GM12801 (cell line): Measurements from ENCODE around the gene BAHCC1.

Experiments
- TF ChIP-seq, protein P1 (sequence below): IDR thresholded peaks from one replicate; pipeline ENCODE4 v1.5.1; 2011; ENCODE audit warnings: control low read depth; ENCODE audit not compliant: insufficient read length; ENCODE audit errors: extremely low read depth

Gene BAHCC1

DNA sequence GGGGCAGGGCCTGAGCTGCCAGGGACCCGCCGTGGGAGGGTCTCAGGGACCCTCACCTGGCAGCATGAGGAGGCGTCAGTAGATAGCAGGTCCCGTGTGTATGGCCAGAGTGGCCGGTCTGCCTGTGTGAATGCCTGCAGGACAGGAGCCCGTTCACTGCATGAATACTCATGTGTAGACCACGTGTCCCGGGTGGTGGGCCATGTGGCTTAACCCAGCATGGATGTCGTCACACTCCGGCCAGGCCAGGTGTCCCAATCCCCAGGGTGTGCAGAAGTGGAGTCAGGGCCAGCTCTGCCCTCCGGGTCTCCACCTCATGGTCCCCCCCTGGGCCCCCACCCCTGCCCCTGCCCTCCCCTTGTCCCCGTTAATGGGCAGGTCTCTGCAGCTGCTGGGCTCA is 53.7 kb downstream of the BAHCC1 start:
- TF ChIP-seq, protein P1, sequence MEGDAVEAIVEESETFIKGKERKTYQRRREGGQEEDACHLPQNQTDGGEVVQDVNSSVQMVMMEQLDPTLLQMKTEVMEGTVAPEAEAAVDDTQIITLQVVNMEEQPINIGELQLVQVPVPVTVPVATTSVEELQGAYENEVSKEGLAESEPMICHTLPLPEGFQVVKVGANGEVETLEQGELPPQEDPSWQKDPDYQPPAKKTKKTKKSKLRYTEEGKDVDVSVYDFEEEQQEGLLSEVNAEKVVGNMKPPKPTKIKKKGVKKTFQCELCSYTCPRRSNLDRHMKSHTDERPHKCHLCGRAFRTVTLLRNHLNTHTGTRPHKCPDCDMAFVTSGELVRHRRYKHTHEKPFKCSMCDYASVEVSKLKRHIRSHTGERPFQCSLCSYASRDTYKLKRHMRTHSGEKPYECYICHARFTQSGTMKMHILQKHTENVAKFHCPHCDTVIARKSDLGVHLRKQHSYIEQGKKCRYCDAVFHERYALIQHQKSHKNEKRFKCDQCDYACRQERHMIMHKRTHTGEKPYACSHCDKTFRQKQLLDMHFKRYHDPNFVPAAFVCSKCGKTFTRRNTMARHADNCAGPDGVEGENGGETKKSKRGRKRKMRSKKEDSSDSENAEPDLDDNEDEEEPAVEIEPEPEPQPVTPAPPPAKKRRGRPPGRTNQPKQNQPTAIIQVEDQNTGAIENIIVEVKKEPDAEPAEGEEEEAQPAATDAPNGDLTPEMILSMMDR: no peak

DNA sequence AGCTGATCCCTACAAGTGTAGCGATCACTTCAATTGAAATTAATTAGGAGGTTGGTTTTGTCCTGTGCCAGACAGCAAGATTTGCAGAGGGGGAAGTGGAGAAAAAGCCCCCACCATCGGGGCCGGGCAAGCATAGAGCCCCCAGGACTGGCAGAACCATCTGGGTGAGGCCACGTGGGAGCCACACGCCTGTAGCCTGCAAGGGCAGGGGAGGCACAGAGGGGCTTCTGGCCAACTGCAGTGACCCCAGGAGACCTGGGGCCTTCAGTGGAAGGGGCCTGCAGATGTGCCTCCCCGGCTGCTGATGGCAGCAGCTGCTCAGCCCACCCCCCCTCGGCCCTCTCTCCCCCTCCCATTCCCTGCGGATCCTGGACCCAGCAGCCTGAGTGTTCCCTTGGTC is 54.1 kb downstream of the BAHCC1 start:
- TF ChIP-seq, protein P1: no peak

DNA sequence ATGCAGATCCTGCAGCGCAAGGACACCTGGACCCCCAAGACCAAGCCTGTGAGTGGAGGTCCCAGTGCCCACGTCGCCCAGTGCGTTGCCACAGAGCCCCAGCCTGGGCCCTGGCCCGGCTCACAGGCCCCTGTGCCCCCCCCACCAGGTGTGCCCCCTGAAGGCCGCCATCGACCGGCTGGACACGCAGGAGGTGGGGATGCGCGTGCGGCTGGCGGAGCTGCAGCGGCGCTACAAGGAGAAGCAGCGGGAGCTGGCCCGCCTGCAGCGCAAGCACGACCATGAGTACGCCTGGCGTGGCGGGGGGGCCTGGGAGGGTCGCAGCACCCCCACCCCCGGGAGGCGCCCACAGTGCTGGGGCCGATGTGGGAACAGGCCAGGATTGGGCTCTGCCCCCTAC is 56.6 kb downstream of the BAHCC1 start:
- TF ChIP-seq, protein P1: no peak

DNA sequence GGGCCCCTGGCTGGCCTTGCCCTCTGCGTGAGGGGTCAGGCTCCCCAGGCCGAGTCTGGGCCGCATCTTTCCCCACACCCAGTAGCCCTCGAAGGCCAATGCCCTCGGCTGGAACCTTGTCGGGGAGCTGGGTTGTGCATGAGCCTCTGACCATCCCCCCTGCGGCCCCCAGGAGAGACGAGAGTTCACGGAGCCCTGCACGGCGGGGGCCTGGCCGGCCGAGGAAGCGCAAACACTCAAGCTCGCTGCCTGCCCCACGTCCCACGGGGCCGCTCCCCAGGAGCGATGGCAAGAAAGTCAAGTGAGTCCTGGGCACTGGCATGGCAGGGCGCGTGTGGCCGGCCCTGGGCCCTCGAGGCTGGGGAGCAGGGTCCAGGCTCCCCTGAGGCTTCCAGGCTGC is 57.3 kb downstream of the BAHCC1 start:
- TF ChIP-seq, protein P1: no peak

DNA sequence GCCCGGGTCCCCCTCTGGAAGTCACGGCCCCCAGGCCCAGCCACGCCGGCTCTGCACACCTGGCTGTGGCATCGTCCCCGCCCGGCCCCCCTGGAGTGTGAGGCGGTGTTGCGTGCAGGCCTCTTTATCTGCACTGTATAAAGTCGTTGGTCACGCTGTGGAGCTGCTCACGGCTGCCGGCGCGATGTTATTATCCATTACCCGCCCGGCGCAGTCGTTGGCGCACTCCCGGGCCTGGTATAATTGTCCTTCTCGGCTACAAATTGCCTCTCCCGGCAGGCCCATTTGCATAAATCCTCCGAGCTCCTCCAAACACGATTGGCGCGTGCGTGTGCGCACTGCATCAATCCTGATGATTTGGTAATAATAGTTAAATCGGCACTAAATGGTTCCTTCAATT is 57.8 kb downstream of the BAHCC1 start:
- TF ChIP-seq, protein P1: no peak

DNA sequence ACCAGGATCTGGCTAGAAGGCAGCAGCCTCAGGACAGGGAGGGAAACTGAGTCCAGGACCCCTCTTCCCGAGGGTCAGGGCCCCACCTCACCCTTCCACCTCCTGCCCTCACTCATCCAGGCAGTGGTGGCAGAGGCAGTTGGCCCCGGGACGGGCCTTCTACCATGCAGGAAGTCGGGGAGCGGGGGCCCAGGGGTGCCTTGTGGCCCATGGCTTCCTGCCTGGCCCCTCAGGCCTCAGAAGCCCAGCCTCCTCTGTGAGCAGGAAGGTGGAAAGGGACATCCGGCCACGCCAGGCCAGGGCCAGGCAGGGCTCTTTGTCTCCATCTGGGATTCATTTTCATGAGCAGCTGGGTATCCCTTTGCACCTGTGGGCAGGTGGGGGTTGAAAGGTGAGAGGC is 58.5 kb downstream of the BAHCC1 start:
- TF ChIP-seq, protein P1: no peak

DNA sequence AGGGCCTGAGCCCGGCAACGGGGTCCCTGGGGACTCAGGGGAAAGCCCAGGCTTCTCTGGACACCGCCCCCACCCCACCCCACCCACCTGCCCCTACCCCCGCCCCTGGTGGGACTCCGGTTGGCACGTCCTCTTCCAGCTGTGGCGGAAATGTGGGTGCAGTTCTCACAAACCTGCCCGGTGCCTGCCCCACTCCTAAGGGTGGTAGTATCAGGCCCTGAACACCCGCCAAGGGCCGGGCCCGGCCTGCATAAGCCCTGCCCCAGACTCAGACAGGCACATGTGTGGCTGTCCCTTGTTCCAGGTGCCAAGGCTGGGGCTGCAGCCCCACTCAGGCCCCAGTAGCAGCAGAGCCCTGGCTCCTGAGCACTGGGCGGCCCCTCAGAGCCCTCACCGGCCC is 59.2 kb downstream of the BAHCC1 start:
- TF ChIP-seq, protein P1: no peak

DNA sequence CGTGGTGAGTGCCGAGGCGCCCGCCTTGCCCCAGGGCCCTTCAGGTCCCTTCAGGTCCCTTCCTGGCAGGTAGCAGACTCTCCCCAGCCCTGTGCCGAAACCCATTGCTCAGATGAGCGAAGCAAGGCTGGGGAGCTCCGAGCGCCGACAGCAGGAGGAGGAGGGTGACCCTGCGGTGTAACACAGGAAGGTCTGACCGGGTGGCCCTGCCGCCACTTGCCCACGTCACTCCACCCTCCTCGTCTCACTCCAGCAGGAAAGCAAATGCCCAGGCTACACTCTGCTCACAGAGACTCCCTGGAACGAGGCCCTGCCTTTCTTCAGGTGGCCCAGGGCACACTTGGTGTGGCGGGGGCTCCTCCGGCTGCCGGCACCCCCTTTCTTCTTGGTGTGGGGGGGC is 60.1 kb downstream of the BAHCC1 start:
- TF ChIP-seq, protein P1: no peak
